Hepatocyte (in vitro differentiated cells): Measurements from ENCODE around the gene NUCKS1.

Experiments used
- EZH2 ChIP-seq: fragments of 200-600 bp; sonication (generic); IDR thresholded peaks from 2 replicates; pipeline ENCODE4 v1.6.1; 2016; ENCODE audit warnings: antibody characterized with exemption, mild to moderate bottlenecking, borderline replicate concordance
- EZH2phosphoT487 ChIP-seq: fragments of 200-600 bp; sonication (generic); IDR thresholded peaks from one replicate; pipeline ENCODE4 v1.6.1; 2018; ENCODE audit warnings: antibody characterized with exemption, mild to moderate bottlenecking, low read depth, moderate library complexity; ENCODE audit not compliant: unreplicated experiment, severe bottlenecking
- TF ChIP-seq, protein P1 (sequence below): fragments of 200-600 bp; sonication (generic); IDR thresholded peaks from 2 replicates; pipeline ENCODE4 v1.5.1; 2016; ENCODE audit warnings: antibody characterized with exemption, mild to moderate bottlenecking; ENCODE audit not compliant: poor library complexity

DNA sequence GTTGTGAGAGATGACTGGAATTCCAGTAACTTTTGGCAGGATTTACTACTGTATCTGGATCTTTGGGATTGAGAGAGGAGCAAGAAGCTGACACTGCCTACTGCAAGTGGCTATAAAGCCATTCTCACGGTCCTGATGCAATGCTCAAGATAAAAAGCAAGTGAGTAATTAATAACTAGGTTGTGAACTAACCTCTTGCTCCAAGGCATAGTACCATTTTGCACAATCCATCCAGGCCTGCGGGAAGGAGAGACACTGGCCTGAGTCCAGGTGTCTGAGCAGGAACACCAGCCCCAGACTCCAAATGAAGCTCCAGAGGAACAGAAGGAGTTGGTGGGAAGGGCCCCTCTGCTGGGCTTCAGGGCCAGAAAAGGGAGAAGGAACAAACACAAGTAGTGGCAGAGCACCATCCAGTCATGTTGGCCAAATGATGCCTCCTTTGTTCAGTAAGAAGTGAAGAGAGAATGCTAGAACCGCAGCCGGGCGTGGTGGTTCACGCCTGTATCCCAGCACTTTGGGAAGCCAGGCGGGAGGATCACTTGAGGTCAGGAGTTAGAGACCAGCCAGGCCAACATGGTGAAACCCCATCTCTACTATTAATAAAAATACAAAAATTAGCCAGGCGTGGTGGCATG is 59.7 kb downstream of the NUCKS1 start:
- TF ChIP-seq, protein P1, sequence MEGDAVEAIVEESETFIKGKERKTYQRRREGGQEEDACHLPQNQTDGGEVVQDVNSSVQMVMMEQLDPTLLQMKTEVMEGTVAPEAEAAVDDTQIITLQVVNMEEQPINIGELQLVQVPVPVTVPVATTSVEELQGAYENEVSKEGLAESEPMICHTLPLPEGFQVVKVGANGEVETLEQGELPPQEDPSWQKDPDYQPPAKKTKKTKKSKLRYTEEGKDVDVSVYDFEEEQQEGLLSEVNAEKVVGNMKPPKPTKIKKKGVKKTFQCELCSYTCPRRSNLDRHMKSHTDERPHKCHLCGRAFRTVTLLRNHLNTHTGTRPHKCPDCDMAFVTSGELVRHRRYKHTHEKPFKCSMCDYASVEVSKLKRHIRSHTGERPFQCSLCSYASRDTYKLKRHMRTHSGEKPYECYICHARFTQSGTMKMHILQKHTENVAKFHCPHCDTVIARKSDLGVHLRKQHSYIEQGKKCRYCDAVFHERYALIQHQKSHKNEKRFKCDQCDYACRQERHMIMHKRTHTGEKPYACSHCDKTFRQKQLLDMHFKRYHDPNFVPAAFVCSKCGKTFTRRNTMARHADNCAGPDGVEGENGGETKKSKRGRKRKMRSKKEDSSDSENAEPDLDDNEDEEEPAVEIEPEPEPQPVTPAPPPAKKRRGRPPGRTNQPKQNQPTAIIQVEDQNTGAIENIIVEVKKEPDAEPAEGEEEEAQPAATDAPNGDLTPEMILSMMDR = no peak
- TF ChIP-seq EZH2 = no peak
- TF ChIP-seq EZH2phosphoT487 = no peak
